Type B pancreatic cell (in vitro differentiated cells): ENCODE data around the gene RASSF10. TPM values are rescaled to one million over a fixed set of nuclear protein-coding genes. Genes with fewer than 3 reads are reported as not detected.

Source experiments
- DNase-seq: peaks from one replicate; pipeline ENCODE4 v3.0.0; 2021; ENCODE audit warnings: mixed read lengths; ENCODE audit not compliant: unreplicated experiment; ENCODE audit errors: extremely low spot score
- H3K27ac Mint-ChIP-seq: 2 replicates; pipeline ENCODE4 v1.8.0; 2021; ENCODE audit warnings: mild to moderate bottlenecking, mixed read lengths
- H3K27me3 Mint-ChIP-seq: 2 replicates; pipeline ENCODE4 v1.8.0; 2021; ENCODE audit warnings: mixed read lengths
- H3K36me3 Mint-ChIP-seq: 2 replicates; pipeline ENCODE4 v1.8.0; 2021; ENCODE audit warnings: mixed read lengths
- H3K4me1 Mint-ChIP-seq: one replicate; pipeline ENCODE4 v1.8.0; 2021; ENCODE audit warnings: mixed read lengths; ENCODE audit not compliant: unreplicated experiment
- H3K4me3 Mint-ChIP-seq: 2 replicates; pipeline ENCODE4 v1.8.0; 2021; ENCODE audit warnings: mild to moderate bottlenecking, mixed read lengths
- H3K9me3 Mint-ChIP-seq: 2 replicates; pipeline ENCODE4 v1.8.0; 2021; ENCODE audit warnings: mixed read lengths
- total RNA-seq: library from RNA; stranded (reverse); gene quantifications from 2 replicates; pipeline ENCODE4 v1.2.1, GENCODE V29; 2021; ENCODE audit warnings: low replicate concordance
- TF ChIP-seq, protein P1 (sequence below): fragments of 200-600 bp; sonication (generic); conservative IDR thresholded peaks from 2 replicates; pipeline ENCODE4 v1.5.0; 2021; ENCODE audit warnings: antibody characterized with exemption, mild to moderate bottlenecking

Gene RASSF10
- total RNA-seq, 1 donor from 2014 or later, result 8.6 TPM

DNA sequence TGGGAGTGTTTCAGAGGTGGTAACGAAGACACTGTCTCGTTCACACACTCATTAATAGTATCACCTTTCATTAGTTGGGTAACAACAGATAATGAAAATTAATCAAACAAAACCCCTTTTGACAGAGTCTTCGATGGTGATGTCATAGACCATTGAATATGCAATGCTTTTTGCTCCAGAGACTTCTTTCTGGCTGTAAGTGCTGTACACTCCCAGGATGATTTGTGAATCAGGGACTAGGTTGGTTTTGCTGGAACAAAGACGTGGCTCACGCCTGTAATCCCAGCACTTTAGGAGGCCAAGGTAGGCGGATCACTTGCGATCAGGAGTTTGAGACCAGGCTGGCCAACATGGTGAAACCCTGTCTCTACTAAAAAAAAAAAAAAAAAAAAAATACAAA is 9.5 kb upstream of the RASSF10 start:
- H3K36me3 Mint-ChIP-seq, result no peaks in the 10 kb centered on the region
- H3K27me3 Mint-ChIP-seq, result peaks cover 14% of the 10 kb centered on the region
- H3K9me3 Mint-ChIP-seq, result peaks cover 12% of the 10 kb centered on the region
- no peak for DNase-seq
- TF ChIP-seq, protein P1, sequence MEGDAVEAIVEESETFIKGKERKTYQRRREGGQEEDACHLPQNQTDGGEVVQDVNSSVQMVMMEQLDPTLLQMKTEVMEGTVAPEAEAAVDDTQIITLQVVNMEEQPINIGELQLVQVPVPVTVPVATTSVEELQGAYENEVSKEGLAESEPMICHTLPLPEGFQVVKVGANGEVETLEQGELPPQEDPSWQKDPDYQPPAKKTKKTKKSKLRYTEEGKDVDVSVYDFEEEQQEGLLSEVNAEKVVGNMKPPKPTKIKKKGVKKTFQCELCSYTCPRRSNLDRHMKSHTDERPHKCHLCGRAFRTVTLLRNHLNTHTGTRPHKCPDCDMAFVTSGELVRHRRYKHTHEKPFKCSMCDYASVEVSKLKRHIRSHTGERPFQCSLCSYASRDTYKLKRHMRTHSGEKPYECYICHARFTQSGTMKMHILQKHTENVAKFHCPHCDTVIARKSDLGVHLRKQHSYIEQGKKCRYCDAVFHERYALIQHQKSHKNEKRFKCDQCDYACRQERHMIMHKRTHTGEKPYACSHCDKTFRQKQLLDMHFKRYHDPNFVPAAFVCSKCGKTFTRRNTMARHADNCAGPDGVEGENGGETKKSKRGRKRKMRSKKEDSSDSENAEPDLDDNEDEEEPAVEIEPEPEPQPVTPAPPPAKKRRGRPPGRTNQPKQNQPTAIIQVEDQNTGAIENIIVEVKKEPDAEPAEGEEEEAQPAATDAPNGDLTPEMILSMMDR, result no peak
- H3K4me3 Mint-ChIP-seq, result no peak overlapping the region
- peaks cover 15% of the 10 kb centered on the region for H3K4me1 Mint-ChIP-seq
- no peak overlapping the region for H3K27ac Mint-ChIP-seq

DNA sequence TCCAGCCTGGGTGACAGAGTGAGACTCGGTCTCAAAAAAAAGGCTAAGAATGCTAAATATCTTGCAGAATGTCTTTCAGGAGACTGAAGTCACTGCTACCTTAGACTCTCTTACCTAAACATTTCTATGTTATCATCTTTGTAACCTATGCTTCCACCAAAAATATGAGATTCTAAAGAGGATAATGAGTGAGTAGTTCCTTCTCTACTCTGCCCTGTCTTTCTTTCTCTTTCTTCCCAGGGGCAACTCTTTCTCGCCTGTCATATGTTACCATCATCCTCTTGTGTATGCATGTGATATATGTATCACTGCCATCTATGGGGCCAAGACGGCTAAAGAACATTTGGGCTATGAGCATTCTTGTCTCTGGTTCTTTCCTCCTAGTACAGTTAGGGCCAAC is 9.0 kb upstream of the RASSF10 start:
- H3K36me3 Mint-ChIP-seq, result no peaks in the 10 kb centered on the region
- H3K27me3 Mint-ChIP-seq, result peaks cover 14% of the 10 kb centered on the region
- H3K4me1 Mint-ChIP-seq, result peaks cover 15% of the 10 kb centered on the region
- TF ChIP-seq, protein P1, result no peak
- H3K27ac Mint-ChIP-seq, result no peak overlapping the region
- no peak for DNase-seq
- H3K4me3 Mint-ChIP-seq, result no peak overlapping the region
- H3K9me3 Mint-ChIP-seq, result peaks cover 12% of the 10 kb centered on the region

DNA sequence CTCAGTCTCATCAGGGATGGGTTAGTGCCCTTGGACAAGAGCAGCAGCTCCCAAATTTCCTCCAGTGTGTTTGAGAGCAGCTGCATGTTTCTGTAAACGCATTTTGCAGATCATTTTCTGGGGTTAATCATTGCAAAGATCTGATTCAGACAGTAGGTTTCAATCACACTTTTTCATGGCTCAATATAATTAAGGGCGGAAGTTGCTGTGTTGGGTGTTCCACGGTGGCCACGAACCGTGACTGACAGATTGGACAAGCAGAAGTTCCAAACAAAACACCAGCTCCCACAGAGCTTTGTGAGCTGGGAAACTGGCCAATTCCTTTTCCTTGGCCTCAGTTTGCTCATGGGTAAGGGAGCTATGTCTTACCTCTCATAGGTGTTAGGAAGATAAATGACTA is 8.4 kb upstream of the RASSF10 start:
- Mint-ChIP-seq H3K27ac (no peak overlapping the region), H3K4me1 (peaks cover 15% of the 10 kb centered on the region)
- no peak for DNase-seq

DNA sequence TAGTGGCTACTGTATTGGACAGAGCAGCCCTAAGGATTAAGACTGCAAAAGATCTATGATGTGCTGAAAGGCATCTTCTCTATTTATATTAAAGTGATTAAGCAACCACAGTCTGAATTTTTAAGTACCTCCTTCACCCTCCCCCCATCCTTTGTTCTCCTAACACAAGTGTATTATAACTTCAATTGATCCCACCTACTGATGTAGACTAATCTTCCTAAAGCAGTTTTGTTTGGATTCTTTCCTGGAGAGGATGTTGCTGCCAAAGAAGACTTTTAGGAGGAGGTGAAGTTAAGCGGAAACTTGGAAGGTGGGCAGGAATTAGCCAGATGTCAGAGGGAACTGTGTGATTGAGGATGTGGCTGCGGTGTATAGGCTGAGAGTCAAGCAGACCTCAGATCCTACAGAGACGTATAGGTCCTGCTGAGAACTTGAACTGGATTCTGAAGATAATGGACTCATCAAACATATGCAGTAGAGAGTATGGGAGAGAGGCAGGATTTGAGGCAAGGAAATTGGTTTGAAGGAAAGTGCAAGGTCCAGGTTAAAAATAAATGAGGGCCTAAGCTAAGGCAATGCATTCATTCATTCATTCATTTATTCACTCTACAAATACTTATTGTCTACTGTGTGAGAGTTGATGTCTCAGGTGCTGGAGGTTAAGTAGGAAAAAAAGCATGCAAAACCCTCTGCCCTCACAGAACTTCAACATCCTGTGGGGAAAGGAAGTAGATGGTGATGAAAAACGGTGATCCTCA is 5.2 kb upstream of the RASSF10 start:
- H3K4me3 Mint-ChIP-seq, result no peak overlapping the region
- H3K36me3 Mint-ChIP-seq, result peaks cover 10% of the 10 kb centered on the region
- peaks cover 49% of the 10 kb centered on the region for H3K27me3 Mint-ChIP-seq
- H3K27ac Mint-ChIP-seq, result no peak overlapping the region
- H3K4me1 Mint-ChIP-seq, result peaks cover 20% of the 10 kb centered on the region
- TF ChIP-seq, protein P1, result no peak
- no peak for DNase-seq
- H3K9me3 Mint-ChIP-seq, result no peaks in the 10 kb centered on the region

More for the DNA sequence above, 8.4 kb upstream of the RASSF10 start:
- TF ChIP-seq, protein P1, result no peak
- no peak overlapping the region for H3K4me3 Mint-ChIP-seq
- H3K36me3 Mint-ChIP-seq, result peaks cover 2% of the 10 kb centered on the region
- peaks cover 11% of the 10 kb centered on the region for H3K9me3 Mint-ChIP-seq
- peaks cover 17% of the 10 kb centered on the region for H3K27me3 Mint-ChIP-seq

DNA sequence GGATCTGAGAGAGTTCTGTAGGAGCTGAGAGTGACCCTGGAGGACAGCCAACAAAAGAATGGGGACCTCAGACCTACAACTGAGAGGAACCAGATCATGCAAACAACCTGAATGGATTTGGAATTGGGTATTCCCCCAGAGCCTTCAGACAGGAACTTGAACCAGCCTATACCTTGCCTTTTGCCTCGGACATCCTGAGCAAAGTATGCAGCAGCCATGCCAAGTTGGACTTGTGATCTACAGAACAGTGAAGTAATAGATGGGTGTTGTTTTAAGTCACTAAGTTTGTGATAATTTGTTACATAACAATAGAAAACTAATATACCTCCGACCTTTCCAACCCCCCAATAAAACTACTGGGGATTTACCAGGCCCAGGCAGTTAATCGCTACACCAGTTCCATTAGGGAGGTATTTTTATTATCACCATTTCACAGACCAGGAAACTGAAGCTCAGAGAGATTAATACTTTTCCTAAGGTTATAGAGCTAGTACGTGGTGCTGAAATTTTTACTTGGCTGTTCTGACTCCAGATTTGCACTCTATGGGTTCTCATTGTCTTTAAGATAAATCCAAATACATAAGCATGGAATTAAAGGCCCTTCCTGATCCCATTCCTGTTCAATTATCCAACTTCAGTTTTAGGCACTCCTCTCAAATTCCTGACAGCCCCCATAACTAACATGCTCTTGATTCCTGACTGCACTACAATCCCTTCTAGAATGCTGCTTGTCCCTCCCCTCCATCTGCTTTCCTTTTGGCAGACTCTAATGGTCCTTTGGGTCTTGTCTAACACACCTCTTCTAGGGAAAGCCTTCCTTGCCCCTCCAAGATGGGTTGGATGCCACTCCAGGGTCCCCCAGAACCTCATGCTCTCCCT is 1.7 kb upstream of the RASSF10 start:
- Mint-ChIP-seq H3K36me3 (peaks cover 10% of the 10 kb centered on the region), H3K4me3 (peak overlapping the region; percentile 92), H3K9me3 (no peaks in the 10 kb centered on the region), H3K27me3 (peaks cover 72% of the 10 kb centered on the region), H3K4me1 (peaks cover 26% of the 10 kb centered on the region), H3K27ac (peak overlapping the region; percentile 17)
- TF ChIP-seq, protein P1, result no peak
- no peak for DNase-seq
